Measurements from ENCODE around the gene STYK1. TPM values are rescaled to one million over a fixed set of nuclear protein-coding genes. Genes with fewer than 3 reads are reported as not detected.

Gene STYK1
- total and polyA plus RNA-seq, 4 donors = 0.67 to 1.3 (median 0.89) TPM

DNA sequence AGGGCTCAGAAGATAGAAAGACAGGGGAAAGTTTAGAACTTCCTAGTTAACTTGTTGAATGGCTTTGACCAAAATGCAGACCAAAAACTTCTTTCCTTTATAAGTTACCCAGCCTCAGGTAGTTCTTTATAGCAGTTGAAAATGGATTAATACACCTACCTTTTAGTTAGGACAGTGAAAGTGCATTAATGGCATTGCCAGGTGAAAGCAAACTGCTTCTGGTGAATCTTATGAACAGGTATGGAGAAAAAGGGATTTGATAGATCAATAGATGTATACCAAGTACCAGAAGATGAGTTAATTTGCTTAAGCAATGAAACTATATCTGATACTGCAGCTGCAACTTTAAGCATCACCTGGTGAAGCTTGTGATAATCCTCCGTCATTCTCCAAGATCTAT, 14.2 kb upstream of the STYK1 start:
- DNase-seq (no peak), ATAC-seq (ENCODE audit: insufficient read depth, low FRiP score) (no peak)
- Histone ChIP-seq H3K36me3 (ENCODE audit: control insufficient read depth in 4 of 4, insufficient read depth in 4 of 4, low read length in 4 of 4) (peaks cover 0 to 3% (median under 1%) of the 10 kb centered on the region in 4 donors), H3K9me3 (ENCODE audit: control insufficient read depth in 4 of 4, insufficient read depth in 3 of 4, low read length in 3 of 4) (no peaks in the 10 kb centered on the region), H3K27me3 (ENCODE audit: control insufficient read depth in 3 of 3, insufficient read depth in 3 of 3, low read length in 2 of 3) (no peaks in the 10 kb centered on the region), H3K27ac (ENCODE audit: low read depth in 1 of 2, low read length in 1 of 2) (no peak overlapping the region), H3K9ac (ENCODE audit: insufficient read depth in 1 of 2, low read length in 2 of 2) (no peak overlapping the region), H3K4me3 (no peak overlapping the region), H3K4me1 (ENCODE audit: control insufficient read depth in 5 of 5, insufficient read depth in 5 of 5, low read length in 5 of 5) (no peaks in the 10 kb centered on the region)
- TF ChIP-seq, protein P1, sequence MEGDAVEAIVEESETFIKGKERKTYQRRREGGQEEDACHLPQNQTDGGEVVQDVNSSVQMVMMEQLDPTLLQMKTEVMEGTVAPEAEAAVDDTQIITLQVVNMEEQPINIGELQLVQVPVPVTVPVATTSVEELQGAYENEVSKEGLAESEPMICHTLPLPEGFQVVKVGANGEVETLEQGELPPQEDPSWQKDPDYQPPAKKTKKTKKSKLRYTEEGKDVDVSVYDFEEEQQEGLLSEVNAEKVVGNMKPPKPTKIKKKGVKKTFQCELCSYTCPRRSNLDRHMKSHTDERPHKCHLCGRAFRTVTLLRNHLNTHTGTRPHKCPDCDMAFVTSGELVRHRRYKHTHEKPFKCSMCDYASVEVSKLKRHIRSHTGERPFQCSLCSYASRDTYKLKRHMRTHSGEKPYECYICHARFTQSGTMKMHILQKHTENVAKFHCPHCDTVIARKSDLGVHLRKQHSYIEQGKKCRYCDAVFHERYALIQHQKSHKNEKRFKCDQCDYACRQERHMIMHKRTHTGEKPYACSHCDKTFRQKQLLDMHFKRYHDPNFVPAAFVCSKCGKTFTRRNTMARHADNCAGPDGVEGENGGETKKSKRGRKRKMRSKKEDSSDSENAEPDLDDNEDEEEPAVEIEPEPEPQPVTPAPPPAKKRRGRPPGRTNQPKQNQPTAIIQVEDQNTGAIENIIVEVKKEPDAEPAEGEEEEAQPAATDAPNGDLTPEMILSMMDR (IDR thresholded peaks at IDR 0.05; ENCODE audit: control extremely low read depth, extremely low read depth) = no peak
- 99 to 100% methylated on average over 1 of the region's 1 CpG for WGBS, 2 donors

DNA sequence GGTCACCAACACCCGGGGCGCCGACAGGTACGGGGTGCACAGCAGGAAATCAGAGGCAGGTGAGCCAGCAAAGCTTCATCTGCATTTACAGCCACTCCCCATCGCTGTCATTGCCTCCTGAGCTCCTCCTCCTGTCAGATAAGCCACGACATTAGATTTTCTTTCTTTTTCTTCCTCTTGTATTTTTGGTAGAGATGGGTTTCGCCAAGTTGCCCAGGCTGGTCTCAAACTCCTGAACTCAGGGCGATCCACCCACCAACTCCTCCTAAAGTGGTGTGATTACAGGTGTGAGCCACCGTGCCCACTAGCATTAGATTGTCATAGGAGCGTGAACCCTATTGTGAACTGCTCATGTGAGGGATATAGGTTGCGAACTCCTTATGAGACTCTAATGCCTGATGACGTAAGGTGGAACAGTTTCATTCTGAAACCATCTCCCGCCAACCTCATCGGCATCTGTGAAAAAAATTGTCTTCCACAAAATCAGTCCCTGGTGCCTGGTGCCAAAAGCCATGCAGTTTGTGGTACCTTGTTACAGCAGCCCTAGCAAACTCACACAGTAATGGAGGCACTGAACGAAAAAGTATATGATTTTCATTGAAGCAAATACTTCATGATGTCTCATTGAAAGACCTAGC, 1.5 kb downstream of the STYK1 start:
- Histone ChIP-seq H3K36me3 (ENCODE audit: control insufficient read depth in 4 of 4, insufficient read depth in 4 of 4, low read length in 4 of 4) (no peaks in the 10 kb centered on the region), H3K27ac (ENCODE audit: low read depth in 1 of 2, low read length in 1 of 2) (no peak overlapping the region), H3K9me3 (ENCODE audit: control insufficient read depth in 4 of 4, insufficient read depth in 3 of 4, low read length in 3 of 4) (no peaks in the 10 kb centered on the region), H3K4me3 (no peak overlapping the region), H3K27me3 (ENCODE audit: control insufficient read depth in 3 of 3, insufficient read depth in 3 of 3, low read length in 2 of 3) (peaks cover 0 to 8% (median 5%) of the 10 kb centered on the region in 3 donors), H3K4me1 (ENCODE audit: control insufficient read depth in 5 of 5, insufficient read depth in 5 of 5, low read length in 5 of 5) (peaks cover 0 to 6% (median 0%) of the 10 kb centered on the region in 5 donors), H3K9ac (ENCODE audit: insufficient read depth in 1 of 2, low read length in 2 of 2) (no peak overlapping the region)
- 72 to 77% methylated on average over 15 of the region's 15 CpGs for WGBS, 2 donors
- DNase-seq = no peak
- TF ChIP-seq, protein P1 (IDR thresholded peaks at IDR 0.05; ENCODE audit: control extremely low read depth, extremely low read depth) = no peak
- ATAC-seq (ENCODE audit: insufficient read depth, low FRiP score) = no peak

DNA sequence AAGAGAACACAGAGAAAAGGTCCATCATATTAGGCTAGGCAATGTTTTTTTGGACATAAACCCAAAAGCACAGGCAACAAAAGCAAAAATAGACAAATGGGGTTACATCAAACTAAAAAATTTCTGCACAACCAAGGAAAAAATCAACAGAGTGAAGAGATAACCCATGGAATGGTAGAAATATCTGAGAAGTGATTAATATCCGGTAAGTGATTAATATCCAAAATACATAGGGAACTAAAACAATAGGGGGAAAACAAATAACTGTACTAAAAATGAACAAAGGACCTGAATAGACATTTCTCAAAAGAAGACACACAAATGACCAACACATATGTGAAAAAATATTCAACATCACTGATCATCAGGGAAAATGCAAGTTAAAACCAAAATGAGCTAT, 4.3 kb downstream of the STYK1 start:
- no peaks in the 10 kb centered on the region for H3K36me3 ChIP-seq (ENCODE audit: control insufficient read depth in 4 of 4, insufficient read depth in 4 of 4, low read length in 4 of 4)
- ATAC-seq (ENCODE audit: insufficient read depth, low FRiP score) = no peak
- WGBS, 2 donors = 90 to 97% methylated on average over 1 of the region's 1 CpG

More for the DNA sequence above, 4.3 kb downstream of the STYK1 start:
- H3K4me1 ChIP-seq (ENCODE audit: control insufficient read depth in 5 of 5, insufficient read depth in 5 of 5, low read length in 5 of 5) = peaks cover 0 to 6% (median 0%) of the 10 kb centered on the region in 5 donors
- TF ChIP-seq, protein P1 (IDR thresholded peaks at IDR 0.05; ENCODE audit: control extremely low read depth, extremely low read depth) = no peak
- H3K9me3 ChIP-seq (ENCODE audit: control insufficient read depth in 4 of 4, insufficient read depth in 3 of 4, low read length in 3 of 4) = no peaks in the 10 kb centered on the region
- DNase-seq = no peak
- no peak overlapping the region for H3K9ac ChIP-seq (ENCODE audit: insufficient read depth in 1 of 2, low read length in 2 of 2)
- no peak overlapping the region for H3K4me3 ChIP-seq
- H3K27me3 ChIP-seq (ENCODE audit: control insufficient read depth in 3 of 3, insufficient read depth in 3 of 3, low read length in 2 of 3) = peaks cover 0 to 6% (median 0%) of the 10 kb centered on the region in 3 donors
- no peak overlapping the region for H3K27ac ChIP-seq (ENCODE audit: low read depth in 1 of 2, low read length in 1 of 2)
